Neural crest cell (in vitro differentiated cells): Measurements from ENCODE around the gene MOV10L1. TPM values are rescaled to one million over a fixed set of nuclear protein-coding genes. Genes with fewer than 3 reads are reported as not detected.

Source experiments
- DNase-seq: peaks from one replicate; pipeline ENCODE4 v3.0.0; 2021; ENCODE audit warnings: low read depth, mixed read lengths, low spot score
- H3K27ac Mint-ChIP-seq: one replicate; pipeline ENCODE4 v1.8.0; 2021; ENCODE audit warnings: mild to moderate bottlenecking, mixed read lengths; ENCODE audit not compliant: unreplicated experiment
- H3K27me3 Mint-ChIP-seq: 2 replicates; pipeline ENCODE4 v1.8.0; 2021; ENCODE audit warnings: low read depth, mild to moderate bottlenecking, mixed read lengths
- H3K36me3 Mint-ChIP-seq: 2 replicates; pipeline ENCODE4 v1.8.0; 2021; ENCODE audit warnings: low read depth, mild to moderate bottlenecking, mixed read lengths
- H3K4me1 Mint-ChIP-seq: 2 replicates; pipeline ENCODE4 v1.8.0; 2021; ENCODE audit warnings: mixed read lengths
- H3K4me3 Mint-ChIP-seq: one replicate; pipeline ENCODE4 v1.8.0; 2021; ENCODE audit warnings: mild to moderate bottlenecking, mixed read lengths
- H3K9me3 Mint-ChIP-seq: 2 replicates; pipeline ENCODE4 v1.8.0; 2021; ENCODE audit warnings: mixed read lengths
- CTCF ChIP-seq: fragments of 200-600 bp; sonication (generic); conservative IDR thresholded peaks from 2 replicates; pipeline ENCODE4 v1.5.0; 2021; ENCODE audit warnings: antibody characterized with exemption, mild to moderate bottlenecking
- total RNA-seq: library from RNA; stranded (reverse); gene quantifications from 2 replicates; pipeline ENCODE4 v1.2.1, GENCODE V29; 2021

Gene MOV10L1
- total RNA-seq, 1 donor from 2014 or later: not detected

DNA sequence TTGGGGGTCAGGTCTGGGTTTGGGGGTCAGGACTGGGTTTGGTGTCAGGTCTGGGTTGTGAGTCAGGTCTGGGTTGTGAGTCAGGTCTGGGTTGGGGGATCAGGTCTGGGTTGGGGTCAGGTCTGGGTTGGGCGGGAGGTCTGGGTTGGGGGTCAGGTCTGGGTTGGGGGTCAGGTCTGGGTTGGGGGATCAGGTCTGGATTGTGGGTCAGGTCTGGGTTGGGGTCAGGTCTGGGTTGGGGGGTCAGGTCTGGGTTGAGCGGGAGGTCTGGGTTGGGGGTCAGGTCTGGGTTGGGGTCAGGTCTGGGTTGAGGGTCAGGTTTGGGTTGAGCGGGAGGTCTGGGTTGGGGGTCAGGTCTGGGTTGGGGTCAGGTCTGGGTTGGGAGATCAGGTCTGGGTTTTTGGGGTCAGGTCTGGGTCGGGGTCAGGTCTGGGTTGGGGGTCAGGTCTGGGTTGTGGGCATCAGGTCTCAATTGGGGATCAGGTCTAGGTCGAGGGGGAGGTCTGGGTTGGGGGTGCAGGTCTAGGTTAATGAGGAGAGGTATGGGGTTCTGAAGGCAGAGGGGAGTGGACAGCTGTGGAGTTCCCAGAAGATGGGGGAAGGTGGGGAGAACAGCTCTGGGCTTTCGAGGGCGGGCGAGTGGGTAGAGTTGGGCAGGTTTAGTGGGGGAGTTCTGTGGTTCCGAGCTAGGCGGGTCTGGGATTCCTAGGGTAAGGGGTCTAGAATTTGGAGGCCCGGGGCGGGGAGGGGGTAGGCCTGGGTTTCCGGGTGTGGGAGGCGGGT is 32.3 kb upstream of the MOV10L1 start:
- no peak for TF ChIP-seq CTCF
- peaks cover 21% of the 10 kb centered on the region for H3K27me3 Mint-ChIP-seq
- peaks cover 14% of the 10 kb centered on the region for H3K4me1 Mint-ChIP-seq
- H3K4me3 Mint-ChIP-seq: no peak overlapping the region
- H3K27ac Mint-ChIP-seq: no peak overlapping the region
- peaks cover 5% of the 10 kb centered on the region for H3K36me3 Mint-ChIP-seq
- DNase-seq: no peak
- H3K9me3 Mint-ChIP-seq: peaks cover 5% of the 10 kb centered on the region

GRCh38 chr22:50058061-50058905 is 31.5 kb upstream of the MOV10L1 start, which contains the start of gene TTLL8:
TSS of gene TTLL8 (minus strand) at chr22:50058298.
- no peak for DNase-seq
- peaks cover 5% of the 10 kb centered on the region for H3K36me3 Mint-ChIP-seq
- TF ChIP-seq CTCF: no peak

GRCh38 chr22:50058906-50059880 is 30.6 kb upstream of the MOV10L1 start:
- peak; percentile 54 for TF ChIP-seq CTCF
- Mint-ChIP-seq H3K4me3 (peak overlapping the region; percentile 74), H3K27ac (no peak overlapping the region), H3K27me3 (peaks cover 16% of the 10 kb centered on the region), H3K9me3 (no peaks in the 10 kb centered on the region), H3K36me3 (no peaks in the 10 kb centered on the region), H3K4me1 (peaks cover 14% of the 10 kb centered on the region)
- peak; percentile 41 for DNase-seq

More at GRCh38 chr22:50058061-50058905, 31.5 kb upstream of the MOV10L1 start, which contains the start of gene TTLL8:
- Mint-ChIP-seq H3K27ac (no peak within 1 kb of the TSS), H3K27me3 (peaks cover 21% of the 10 kb centered on the region), H3K4me1 (peaks cover 14% of the 10 kb centered on the region), H3K4me3 (peak within 1 kb of the TSS; percentile 74), H3K9me3 (peaks cover 5% of the 10 kb centered on the region)

DNA sequence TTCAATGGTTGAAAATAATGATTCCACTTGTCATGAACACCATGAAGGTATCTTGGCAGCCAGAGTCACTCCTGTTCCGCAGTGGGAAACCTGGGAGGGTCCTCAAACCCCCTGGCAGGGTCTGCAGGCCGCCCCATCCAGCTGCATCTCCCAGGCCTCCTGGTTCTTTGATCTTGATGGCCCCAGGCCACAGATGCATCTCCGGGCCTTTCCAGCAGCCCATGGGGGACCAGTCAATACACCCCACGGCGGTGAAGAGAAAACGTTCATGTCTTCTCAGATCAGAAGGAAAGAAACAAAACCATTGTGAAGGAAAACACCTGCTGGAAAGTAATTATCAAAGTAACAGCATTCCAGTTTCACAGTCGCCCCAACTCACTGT is 29.9 kb upstream of the MOV10L1 start:
- Mint-ChIP-seq H3K4me1 (peaks cover 14% of the 10 kb centered on the region), H3K4me3 (peak overlapping the region; percentile 74), H3K27me3 (peaks cover 16% of the 10 kb centered on the region), H3K36me3 (no peaks in the 10 kb centered on the region), H3K27ac (no peak overlapping the region), H3K9me3 (no peaks in the 10 kb centered on the region)
- DNase-seq: no peak
- TF ChIP-seq CTCF: no peak
